ENCODE data around the gene SLC35D2.

DNA sequence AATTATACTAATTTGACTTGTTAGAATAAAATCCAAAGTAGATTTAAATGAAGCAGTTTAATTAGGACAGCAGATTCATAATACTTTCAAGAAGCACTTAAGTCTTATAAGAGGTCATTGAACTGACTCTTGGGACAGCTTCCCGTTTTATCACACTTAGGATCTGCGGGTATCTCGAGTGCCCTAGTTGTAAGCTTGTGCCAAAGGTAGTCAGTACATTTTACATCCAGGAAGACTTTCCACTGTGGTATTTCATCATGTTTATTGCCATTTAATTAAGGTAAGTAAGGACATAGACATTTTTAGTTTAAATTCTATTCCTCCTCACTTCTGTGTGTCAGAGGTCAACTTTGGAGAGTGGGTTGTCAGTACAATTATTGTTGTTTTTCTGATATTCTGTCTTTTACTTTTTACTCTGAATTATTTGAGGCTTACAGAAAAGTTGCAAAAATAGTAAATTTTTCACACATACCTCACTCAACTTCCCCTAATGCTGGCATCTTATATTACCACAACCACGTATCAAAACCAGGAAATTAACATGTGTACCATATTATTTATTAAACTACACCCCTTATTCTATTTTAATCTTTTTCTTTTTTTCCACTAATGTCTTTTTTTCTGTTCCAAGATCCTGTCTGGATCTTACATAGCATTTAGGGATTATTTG is 42.1 kb upstream of the SLC35D2 start:
- TF ChIP-seq, protein P1, sequence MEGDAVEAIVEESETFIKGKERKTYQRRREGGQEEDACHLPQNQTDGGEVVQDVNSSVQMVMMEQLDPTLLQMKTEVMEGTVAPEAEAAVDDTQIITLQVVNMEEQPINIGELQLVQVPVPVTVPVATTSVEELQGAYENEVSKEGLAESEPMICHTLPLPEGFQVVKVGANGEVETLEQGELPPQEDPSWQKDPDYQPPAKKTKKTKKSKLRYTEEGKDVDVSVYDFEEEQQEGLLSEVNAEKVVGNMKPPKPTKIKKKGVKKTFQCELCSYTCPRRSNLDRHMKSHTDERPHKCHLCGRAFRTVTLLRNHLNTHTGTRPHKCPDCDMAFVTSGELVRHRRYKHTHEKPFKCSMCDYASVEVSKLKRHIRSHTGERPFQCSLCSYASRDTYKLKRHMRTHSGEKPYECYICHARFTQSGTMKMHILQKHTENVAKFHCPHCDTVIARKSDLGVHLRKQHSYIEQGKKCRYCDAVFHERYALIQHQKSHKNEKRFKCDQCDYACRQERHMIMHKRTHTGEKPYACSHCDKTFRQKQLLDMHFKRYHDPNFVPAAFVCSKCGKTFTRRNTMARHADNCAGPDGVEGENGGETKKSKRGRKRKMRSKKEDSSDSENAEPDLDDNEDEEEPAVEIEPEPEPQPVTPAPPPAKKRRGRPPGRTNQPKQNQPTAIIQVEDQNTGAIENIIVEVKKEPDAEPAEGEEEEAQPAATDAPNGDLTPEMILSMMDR (IDR thresholded peaks at IDR 0.05) = no peak
- no peak for TF ChIP-seq POLR2A (IDR thresholded peaks at IDR 0.05)
